Endothelial cell (in vitro differentiated cells): ENCODE results near the gene EFCAB6. TPM values are rescaled to one million over a fixed set of nuclear protein-coding genes. Genes with fewer than 3 reads are reported as not detected.

ENCODE experiments used
- DNase-seq: peaks from one replicate; pipeline ENCODE4 v3.0.0; 2021; ENCODE audit warnings: low spot score
- H3K27ac Mint-ChIP-seq: one replicate; pipeline ENCODE4 v1.8.0; 2021; ENCODE audit warnings: mixed read lengths, inconsistent platforms; ENCODE audit not compliant: unreplicated experiment
- H3K27me3 Mint-ChIP-seq: one replicate; pipeline ENCODE4 v1.8.0; 2021; ENCODE audit warnings: mild to moderate bottlenecking, moderate library complexity, mixed read lengths, inconsistent platforms; ENCODE audit not compliant: unreplicated experiment
- H3K36me3 Mint-ChIP-seq: one replicate; pipeline ENCODE4 v1.8.0; 2021; ENCODE audit warnings: mild to moderate bottlenecking, low read depth, mixed read lengths, inconsistent platforms; ENCODE audit not compliant: unreplicated experiment
- H3K4me1 Mint-ChIP-seq: one replicate; pipeline ENCODE4 v1.8.0; 2021; ENCODE audit warnings: mild to moderate bottlenecking, mixed read lengths, inconsistent platforms; ENCODE audit not compliant: unreplicated experiment
- H3K4me3 Mint-ChIP-seq: one replicate; pipeline ENCODE4 v1.8.0; 2021; ENCODE audit warnings: mild to moderate bottlenecking, mixed read lengths, inconsistent platforms; ENCODE audit not compliant: unreplicated experiment
- H3K9me3 Mint-ChIP-seq: one replicate; pipeline ENCODE4 v1.8.0; 2021; ENCODE audit warnings: mixed read lengths, inconsistent platforms; ENCODE audit not compliant: unreplicated experiment
- total RNA-seq: library from RNA; stranded (reverse); fragmentation: NEBNext Ultra II Directional; extraction: Animal tissue kit (Norgen Biotek cat#: 25700); gene quantifications from one replicate; pipeline ENCODE4 v1.2.1, GENCODE V29; 2021; ENCODE audit not compliant: unreplicated experiment
- TF ChIP-seq, protein P1 (sequence below): fragments of 200-600 bp; sonication (generic); IDR thresholded peaks from one replicate; pipeline ENCODE4 v1.5.0; 2021; ENCODE audit warnings: antibody characterized with exemption; ENCODE audit not compliant: unreplicated experiment

Gene EFCAB6
- total RNA-seq, 1 donor from 2014 or later, result 0.69 TPM

DNA sequence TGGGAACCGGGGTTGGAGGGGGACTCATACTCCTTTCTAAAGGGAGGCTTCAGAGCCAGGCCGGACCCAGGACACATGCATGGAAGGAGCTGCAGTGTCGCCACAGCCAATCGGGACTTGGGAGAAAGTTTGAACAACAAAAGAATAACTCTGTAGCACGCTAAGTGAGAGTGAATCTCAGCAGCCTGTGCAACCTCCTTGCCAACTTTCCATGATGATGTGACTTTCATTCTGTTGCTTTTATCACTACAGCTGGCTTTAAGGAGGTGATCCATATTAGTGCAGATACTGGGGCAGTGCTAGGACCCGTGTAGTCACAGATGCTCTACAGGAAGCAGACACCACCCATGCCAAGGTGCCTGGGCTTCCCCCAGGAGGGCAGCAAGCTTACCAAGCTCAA, 243.0 kb downstream of the EFCAB6 start:
- peaks cover 2% of the 10 kb centered on the region for H3K4me1 Mint-ChIP-seq
- H3K4me3 Mint-ChIP-seq, result no peak overlapping the region
- DNase-seq, result no peak

DNA sequence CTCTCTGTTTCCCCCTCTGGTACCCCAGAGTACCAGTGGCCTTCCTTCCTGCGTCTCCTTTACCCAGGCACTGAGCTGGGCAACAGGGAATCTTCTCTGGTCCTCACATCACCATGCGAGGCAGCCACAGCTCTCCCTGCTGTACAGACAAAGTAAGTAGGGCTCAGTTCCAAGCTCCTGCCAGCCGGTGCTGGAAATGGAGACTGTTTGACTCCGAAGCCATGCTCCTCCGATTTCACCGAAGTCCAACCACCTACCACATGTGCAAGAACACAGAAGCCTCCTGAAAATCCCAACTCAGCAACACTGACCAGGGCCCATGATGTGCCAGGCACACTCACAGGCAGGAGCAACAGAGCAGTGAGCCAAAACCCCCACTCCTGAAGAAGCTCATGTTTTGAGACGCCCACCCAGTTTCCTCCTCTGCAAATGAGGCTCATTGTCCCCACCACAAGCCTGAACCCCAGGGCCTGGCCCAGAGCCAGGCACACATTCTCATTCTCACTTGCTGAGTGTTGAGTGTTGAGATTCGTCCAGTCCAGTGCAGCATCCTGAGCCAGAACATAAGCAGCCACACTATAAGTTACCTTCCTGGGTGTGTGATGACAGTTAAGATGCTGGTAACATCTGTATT, 244.3 kb downstream of the EFCAB6 start:
- Mint-ChIP-seq H3K36me3 (no peaks in the 10 kb centered on the region), H3K27ac (no peak overlapping the region), H3K27me3 (peaks cover 6% of the 10 kb centered on the region), H3K4me1 (peaks cover 2% of the 10 kb centered on the region), H3K4me3 (no peak overlapping the region), H3K9me3 (no peaks in the 10 kb centered on the region)
- TF ChIP-seq, protein P1, sequence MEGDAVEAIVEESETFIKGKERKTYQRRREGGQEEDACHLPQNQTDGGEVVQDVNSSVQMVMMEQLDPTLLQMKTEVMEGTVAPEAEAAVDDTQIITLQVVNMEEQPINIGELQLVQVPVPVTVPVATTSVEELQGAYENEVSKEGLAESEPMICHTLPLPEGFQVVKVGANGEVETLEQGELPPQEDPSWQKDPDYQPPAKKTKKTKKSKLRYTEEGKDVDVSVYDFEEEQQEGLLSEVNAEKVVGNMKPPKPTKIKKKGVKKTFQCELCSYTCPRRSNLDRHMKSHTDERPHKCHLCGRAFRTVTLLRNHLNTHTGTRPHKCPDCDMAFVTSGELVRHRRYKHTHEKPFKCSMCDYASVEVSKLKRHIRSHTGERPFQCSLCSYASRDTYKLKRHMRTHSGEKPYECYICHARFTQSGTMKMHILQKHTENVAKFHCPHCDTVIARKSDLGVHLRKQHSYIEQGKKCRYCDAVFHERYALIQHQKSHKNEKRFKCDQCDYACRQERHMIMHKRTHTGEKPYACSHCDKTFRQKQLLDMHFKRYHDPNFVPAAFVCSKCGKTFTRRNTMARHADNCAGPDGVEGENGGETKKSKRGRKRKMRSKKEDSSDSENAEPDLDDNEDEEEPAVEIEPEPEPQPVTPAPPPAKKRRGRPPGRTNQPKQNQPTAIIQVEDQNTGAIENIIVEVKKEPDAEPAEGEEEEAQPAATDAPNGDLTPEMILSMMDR, result no peak
- no peak for DNase-seq

More for the DNA sequence above, 243.0 kb downstream of the EFCAB6 start:
- Mint-ChIP-seq H3K36me3 (no peaks in the 10 kb centered on the region), H3K9me3 (no peaks in the 10 kb centered on the region), H3K27me3 (peaks cover 6% of the 10 kb centered on the region), H3K27ac (no peak overlapping the region)
- TF ChIP-seq, protein P1, result no peak

DNA sequence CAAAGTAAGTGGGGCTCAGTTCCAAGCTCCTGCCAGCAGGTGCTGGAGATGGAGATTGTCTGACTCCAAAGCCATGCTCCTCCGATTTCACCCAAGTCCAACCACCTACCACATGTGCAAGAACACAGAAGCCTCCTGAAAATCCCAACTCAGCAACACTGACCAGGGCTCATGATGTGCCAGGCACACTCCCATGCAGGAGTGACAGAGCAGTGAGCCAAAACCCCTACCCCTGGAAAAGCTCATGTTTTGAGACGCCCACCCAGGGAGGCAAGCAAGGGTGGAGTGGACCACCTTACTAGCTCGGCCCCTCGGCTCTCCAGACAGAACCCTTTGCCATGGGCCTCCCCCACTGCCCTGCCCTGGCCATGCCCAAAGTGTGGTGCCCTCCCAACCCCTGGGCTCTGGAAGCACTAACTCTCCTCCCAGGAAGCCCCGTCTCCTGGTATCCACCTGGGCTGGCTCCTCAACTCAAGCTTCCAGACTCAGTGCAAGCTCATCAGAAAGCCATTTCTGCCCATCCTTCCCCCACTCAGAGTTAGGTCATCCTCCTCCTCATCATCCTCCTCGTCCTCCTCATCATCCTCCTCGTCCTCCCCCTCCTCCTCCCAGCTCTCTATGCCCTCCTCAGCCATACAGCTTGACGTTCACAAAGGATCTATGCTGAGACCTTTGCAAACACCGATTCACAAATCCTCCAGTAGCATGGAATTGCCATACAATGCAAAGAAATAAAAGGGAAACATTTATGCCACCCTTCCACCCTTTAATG, 245.4 kb downstream of the EFCAB6 start:
- TF ChIP-seq, protein P1, result no peak
- Mint-ChIP-seq H3K36me3 (no peaks in the 10 kb centered on the region), H3K4me1 (peaks cover 2% of the 10 kb centered on the region), H3K4me3 (no peak overlapping the region), H3K27me3 (peaks cover 2% of the 10 kb centered on the region), H3K27ac (no peak overlapping the region), H3K9me3 (no peaks in the 10 kb centered on the region)
- DNase-seq, result no peak

DNA sequence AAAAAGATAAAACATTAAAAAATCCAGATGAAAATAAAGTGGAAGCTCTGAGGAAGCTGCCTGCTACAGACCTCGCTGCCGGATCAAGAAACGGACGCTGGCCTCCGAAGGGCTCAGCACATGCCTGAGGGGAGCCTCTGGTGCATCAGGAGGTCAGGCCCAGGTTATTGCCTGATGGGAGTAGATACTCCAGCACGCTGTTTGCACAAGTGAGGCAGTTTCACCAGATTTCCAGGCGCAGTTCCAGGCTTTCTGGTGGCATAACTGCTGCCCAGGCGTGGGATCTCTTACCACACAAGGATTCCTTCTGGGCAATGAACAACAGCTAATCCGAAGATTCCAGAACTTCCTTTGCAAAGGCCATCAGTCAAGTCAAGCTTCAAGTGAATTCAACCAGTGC, 246.1 kb downstream of the EFCAB6 start:
- peaks cover 1% of the 10 kb centered on the region for H3K27me3 Mint-ChIP-seq
- DNase-seq, result no peak
- no peak overlapping the region for H3K27ac Mint-ChIP-seq
- TF ChIP-seq, protein P1, result no peak
- no peaks in the 10 kb centered on the region for H3K36me3 Mint-ChIP-seq
- no peak overlapping the region for H3K4me3 Mint-ChIP-seq
- peaks cover 2% of the 10 kb centered on the region for H3K4me1 Mint-ChIP-seq
- no peaks in the 10 kb centered on the region for H3K9me3 Mint-ChIP-seq

DNA sequence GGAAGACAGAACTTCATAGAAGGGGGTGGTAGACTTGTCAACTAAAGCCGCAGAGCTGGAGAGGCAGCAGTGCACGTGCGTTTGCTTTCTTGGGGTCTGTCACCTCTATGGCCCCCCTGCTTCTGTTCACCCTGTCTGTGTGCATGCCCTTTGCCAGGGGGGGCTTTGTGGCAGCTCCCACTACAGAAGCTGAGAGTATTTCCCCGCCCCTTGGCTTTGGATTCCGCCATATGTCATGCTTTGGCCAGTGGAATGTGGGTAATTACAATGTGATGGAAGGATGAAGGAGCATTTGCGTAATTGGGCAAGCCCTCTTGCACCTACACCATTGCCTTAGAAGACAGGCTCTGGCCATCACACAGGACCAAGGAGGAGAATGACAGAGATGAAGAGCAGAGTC, 247.2 kb downstream of the EFCAB6 start:
- Mint-ChIP-seq H3K36me3 (no peaks in the 10 kb centered on the region), H3K27me3 (no peaks in the 10 kb centered on the region), H3K27ac (no peak overlapping the region), H3K4me3 (no peak overlapping the region), H3K9me3 (no peaks in the 10 kb centered on the region), H3K4me1 (no peaks in the 10 kb centered on the region)
- no peak for DNase-seq
- TF ChIP-seq, protein P1, result no peak
